HepG2 (cell line): ENCODE measurements around the gene CFAP46. TPM values are rescaled to one million over a fixed set of nuclear protein-coding genes. Genes with fewer than 3 reads are reported as not detected.

Experiments
- DNMT1 ChIP-seq: sonication (generic); formaldehyde crosslinking; IDR thresholded peaks from 2 replicates; pipeline ENCODE4 v1.5.1; 2020; ENCODE audit warnings: mild to moderate bottlenecking, missing genetic modification reagents
- FOXO1 ChIP-seq: sonication (generic); formaldehyde crosslinking; IDR thresholded peaks from 2 replicates; pipeline ENCODE4 v1.4.0; 2020; ENCODE audit warnings: missing genetic modification reagents
- FOXP4 ChIP-seq: sonication (generic); formaldehyde crosslinking; IDR thresholded peaks from 2 replicates; pipeline ENCODE4 v1.4.0; 2020; ENCODE audit warnings: missing genetic modification reagents
- GABPA ChIP-seq, 2 experiments: IDR thresholded peaks; 2 replicates each; pipeline ENCODE4 v1.6.1; 2011 to 2016; ENCODE audit warnings: low read depth in 2 of 2, low read length in 1 of 2, missing biosample characterization in 1 of 2, missing genetic modification characterization in 1 of 2
- HNF4A ChIP-seq: sonication (generic); formaldehyde crosslinking; IDR thresholded peaks from 2 replicates; pipeline ENCODE4 v1.4.0; 2020; ENCODE audit warnings: missing genetic modification reagents
- LCORL ChIP-seq, 2 experiments: fragments of 450-650 bp in 1 of 2; sonication (generic) in 1 of 2; formaldehyde crosslinking in 1 of 2; IDR thresholded peaks; 2 replicates each; pipeline versions ENCODE4 v1.5.0 to v1.6.1; 2017 to 2020; ENCODE audit warnings: antibody characterized with exemption in 1 of 2, missing genetic modification reagents in 1 of 2
- MYC ChIP-seq: sonication (generic); formaldehyde crosslinking; IDR thresholded peaks from 2 replicates; pipeline ENCODE4 v1.9.0; 2021; ENCODE audit warnings: missing genetic modification reagents, borderline replicate concordance
- PAXIP1 ChIP-seq: sonication (generic); formaldehyde crosslinking; conservative IDR thresholded peaks from 2 replicates; pipeline ENCODE4 v1.4.0; 2020; ENCODE audit warnings: mild to moderate bottlenecking, missing genetic modification reagents, moderate library complexity
- RAD51 ChIP-seq: fragments of 450-650 bp; IDR thresholded peaks from 2 replicates; pipeline ENCODE4 v1.6.1; 2016; ENCODE audit warnings: borderline replicate concordance
- RFX5 ChIP-seq: IDR thresholded peaks from 2 replicates; pipeline ENCODE4 v1.6.1; 2011; ENCODE audit warnings: low read depth, low read length, improper control_type of control experiment
- RXRB ChIP-seq: IDR thresholded peaks from 2 replicates; pipeline ENCODE4 v1.6.1; 2016; ENCODE audit warnings: borderline replicate concordance, missing genetic modification reagents, missing compliant biosample characterization
- SALL1 ChIP-seq: sonication (generic); formaldehyde crosslinking; IDR thresholded peaks from 2 replicates; pipeline ENCODE4 v1.8.0; 2022; ENCODE audit warnings: mild to moderate bottlenecking, missing genetic modification reagents
- SP5 ChIP-seq: IDR thresholded peaks from 2 replicates; pipeline ENCODE4 v1.6.1; 2016; ENCODE audit warnings: low read depth, borderline replicate concordance
- SUZ12 ChIP-seq: fragments of 150-350 bp; IDR thresholded peaks from 2 replicates; pipeline ENCODE4 v1.6.1; 2014; ENCODE audit warnings: low read depth, low read length
- UBTF ChIP-seq: sonication (generic); formaldehyde crosslinking; IDR thresholded peaks from 2 replicates; pipeline ENCODE4 v1.4.0; 2020; ENCODE audit warnings: mild to moderate bottlenecking, missing genetic modification reagents
- ZNF253 ChIP-seq: sonication (generic); formaldehyde crosslinking; IDR thresholded peaks from 2 replicates; pipeline ENCODE4 v1.8.0; 2022; ENCODE audit warnings: mild to moderate bottlenecking, missing genetic modification reagents, borderline replicate concordance
- ZNF33A ChIP-seq: sonication (generic); formaldehyde crosslinking; IDR thresholded peaks from 2 replicates; pipeline ENCODE4 v1.5.1; 2020; ENCODE audit warnings: missing genetic modification reagents, mild to moderate bottlenecking, moderate library complexity, borderline replicate concordance
- ZNF546 ChIP-seq: sonication (generic); formaldehyde crosslinking; conservative IDR thresholded peaks from 2 replicates; pipeline ENCODE4 v1.8.1; 2023; ENCODE audit warnings: mild to moderate bottlenecking, missing genetic modification reagents
- ZNF788 ChIP-seq: sonication (generic); formaldehyde crosslinking; IDR thresholded peaks from 2 replicates; pipeline ENCODE4 v1.5.0; 2020; ENCODE audit warnings: mild to moderate bottlenecking, missing genetic modification reagents, borderline replicate concordance
- polyA plus RNA-seq, 8 experiments: library from polyadenylated mRNA; depleted of rRNA in 3 of 8; stranded (reverse) in 7 of 8; unstranded in 1 of 8; fragments of >200 nt; fragmentation: Illumina TruSeq in 4 of 8; extraction: Trizol in 4 of 8; gene quantifications; 2 replicates each; pipeline versions ENCODE4 v1.2.1 to v1.2.3, GENCODE V29; 2011 to 2016; ENCODE audit warnings: low read depth in 4 of 8, missing spikeins in 1 of 8, mixed read lengths in 1 of 8; ENCODE audit not compliant: insufficient read depth in 1 of 8
- total RNA-seq, 5 experiments: library from RNA; depleted of rRNA; stranded (reverse); fragments of >200 nt; fragmentation: Illumina TruSeq; extraction: Trizol; gene quantifications; 2 replicates each; pipeline ENCODE4 v1.2.3, GENCODE V29; 2016; ENCODE audit warnings: low read depth in 1 of 5

The CFAP46 gene
- total and polyA plus RNA-seq, 2 of the 13 experiments (the other 11 are each of a cell fraction or from before 2014, with no cell fraction given), result 0.24 to 0.84 TPM

- TF ChIP-seq UBTF (CRISPR knock-in tag) (peak; percentile 16; the same call in 1 of the 2 replicates), ZNF253 (CRISPR knock-in tag) (no peak), ZNF788 (CRISPR knock-in tag) (0 out of 2 replicates have a peak, but pooled peaks have one; percentile 24), ZNF33A (CRISPR knock-in tag) (no peak), RFX5 (no peak), ZNF546 (CRISPR knock-in tag) (no peak), RXRB (CRISPR knock-in tag) (peak; percentile 33; the same call in 1 of the 2 replicates), RAD51 (no peak), SP5 (CRISPR knock-in tag) (peak; percentile 41; the same call in 1 of the 2 replicates), GABPA (IDR thresholded peaks at IDR 0.05; ENCODE audit: low read depth, low read length) (no peak), GABPA (CRISPR knock-in tag; IDR thresholded peaks at IDR 0.05; ENCODE audit: low read depth) (peak; percentile 56; the same call in 1 of the 2 replicates), DNMT1 (CRISPR knock-in tag) (no peak), FOXP4 (CRISPR knock-in tag) (peak; percentile 36; the same call in 1 of the 2 replicates), MYC (peak; percentile 25; the same call in 1 of the 2 replicates), FOXO1 (no peak), SUZ12 (no peak), HNF4A (CRISPR knock-in tag) (0 out of 2 replicates have a peak, but pooled peaks have one; percentile 6), SALL1 (CRISPR knock-in tag) (0 out of 2 replicates have a peak, but pooled peaks have one; percentile 35), LCORL (IDR thresholded peaks at IDR 0.05) (no peak), LCORL (CRISPR knock-in tag; IDR thresholded peaks at IDR 0.05) (no peak), PAXIP1 (CRISPR knock-in tag) (peak; percentile 50)
Measured at GRCh38 chr10:132862485-132863420, 79.6 kb downstream of the CFAP46 start (continued).
